ENCODE data around the gene SPARCL1.
"Not testable (repeated sequence)": the region's sequence is repeated elsewhere in the genome, so short reads cannot be mapped to it uniquely, and the experiment has no call there.

Gene SPARCL1

GRCh38 chr4:87458913-87459312, 70.3 kb downstream of the SPARCL1 start:
- DNase-seq (ENCODE audit: insufficient read length, low spot score) (no peak), FAIRE-seq (no peak)

GRCh38 chr4:87451537-87451936, 77.6 kb downstream of the SPARCL1 start:
- FAIRE-seq (no peak), DNase-seq (ENCODE audit: insufficient read length, low spot score) (no peak)

- FAIRE-seq; DNase-seq (ENCODE audit: insufficient read length, low spot score): not testable (repeated sequence)
Observed at GRCh38 chr4:87446375-87446774, 82.8 kb downstream of the SPARCL1 start.

- no peak for FAIRE-seq
- DNase-seq (ENCODE audit: insufficient read length, low spot score) = no peak
Observed at GRCh38 chr4:87445964-87446363, 83.2 kb downstream of the SPARCL1 start.

GRCh38 chr4:87444741-87445140, 84.4 kb downstream of the SPARCL1 start:
- no peak for FAIRE-seq
- DNase-seq (ENCODE audit: insufficient read length, low spot score) = no peak

GRCh38 chr4:87442889-87443288, 86.3 kb downstream of the SPARCL1 start:
- FAIRE-seq (no peak), DNase-seq (ENCODE audit: insufficient read length, low spot score) (no peak)

- FAIRE-seq (no peak), DNase-seq (ENCODE audit: insufficient read length, low spot score) (no peak)
Observed at GRCh38 chr4:87433342-87433741, 95.8 kb downstream of the SPARCL1 start.

- no peak for FAIRE-seq
- DNase-seq (ENCODE audit: insufficient read length, low spot score) = no peak
Observed at GRCh38 chr4:87430038-87430437, 99.1 kb downstream of the SPARCL1 start.

- FAIRE-seq (no peak), DNase-seq (ENCODE audit: insufficient read length, low spot score) (no peak)
Observed at GRCh38 chr4:87428979-87429378, 100.2 kb downstream of the SPARCL1 start.

GRCh38 chr4:87427518-87427868, 101.7 kb downstream of the SPARCL1 start:
- no peak for FAIRE-seq
- DNase-seq (ENCODE audit: insufficient read length, low spot score) = no peak

GRCh38 chr4:87426865-87427517, 102.2 kb downstream of the SPARCL1 start:
- FAIRE-seq (no peak), DNase-seq (ENCODE audit: insufficient read length, low spot score) (no peak)

- DNase-seq (ENCODE audit: insufficient read length, low spot score) = no peak
- FAIRE-seq = no peak
Observed at GRCh38 chr4:87425711-87426110, 103.5 kb downstream of the SPARCL1 start.

- not testable (repeated sequence) for DNase-seq (ENCODE audit: insufficient read length, low spot score); FAIRE-seq
Observed at GRCh38 chr4:87424099-87424543, 105.1 kb downstream of the SPARCL1 start.
